Liver (tissue), 9 donors: ENCODE data around the gene ZNF532. TPM values are rescaled to one million over a fixed set of nuclear protein-coding genes. Genes with fewer than 3 reads are reported as not detected.

Experiments
- DNase-seq: peaks from one replicate; pipeline ENCODE4 v3.0.0-alpha.2; 2017; ENCODE audit warnings: low spot score
- H3K27ac ChIP-seq, 2 donors: one replicate each; pipeline ENCODE4 v1.7.0; 2013; ENCODE audit warnings: inconsistent platforms in 2 of 2, low read length in 2 of 2, control low read depth in 1 of 2, low read depth in 1 of 2, mild to moderate bottlenecking in 1 of 2
- H3K27me3 ChIP-seq, 4 donors: one replicate each; pipeline versions ENCODE4 v1.6.1 to v1.7.0; 2013; ENCODE audit warnings: low read length in 3 of 4, inconsistent platforms in 1 of 4, mild to moderate bottlenecking in 1 of 4, moderate library complexity in 1 of 4; ENCODE audit not compliant: control insufficient read depth in 4 of 4, insufficient read depth in 4 of 4
- H3K36me3 ChIP-seq, 4 donors: one replicate each; pipeline versions ENCODE4 v1.6.1 to v1.7.0; 2013; ENCODE audit warnings: low read length in 3 of 4, mild to moderate bottlenecking in 3 of 4, low read depth in 1 of 4, moderate library complexity in 1 of 4; ENCODE audit not compliant: control insufficient read depth in 4 of 4, insufficient read depth in 3 of 4
- H3K4me1 ChIP-seq, 4 donors: one replicate each; pipeline versions ENCODE4 v1.6.1 to v1.7.0; 2013; ENCODE audit warnings: low read length in 3 of 4, mild to moderate bottlenecking in 3 of 4, moderate library complexity in 1 of 4; ENCODE audit not compliant: control insufficient read depth in 4 of 4, insufficient read depth in 4 of 4
- H3K4me3 ChIP-seq, 3 donors: one replicate each; pipeline versions ENCODE4 v1.6.1 to v1.7.0; 2013; ENCODE audit warnings: low read length in 3 of 3, control low read depth in 1 of 3, low read depth in 1 of 3, mild to moderate bottlenecking in 1 of 3
- H3K9ac ChIP-seq, 2 donors: one replicate each; pipeline ENCODE4 v1.7.0; 2013; ENCODE audit warnings: low read length in 2 of 2, mild to moderate bottlenecking in 2 of 2, moderate library complexity in 2 of 2, control low read depth in 1 of 2, low read depth in 1 of 2
- H3K9me3 ChIP-seq, 4 donors: one replicate each; pipeline versions ENCODE4 v1.6.1 to v1.7.0; 2013; ENCODE audit warnings: low read length in 3 of 4; ENCODE audit not compliant: control insufficient read depth in 4 of 4
- ATF3 ChIP-seq: IDR thresholded peaks from 2 replicates; pipeline ENCODE4 v1.6.1; 2016; ENCODE audit warnings: antibody characterized with exemption
- CTCF ChIP-seq: fragments of 150-350 bp; IDR thresholded peaks from 2 replicates; pipeline ENCODE4 v1.5.1; 2017; ENCODE audit warnings: improper control_type of control experiment, low read depth, low read length; ENCODE audit not compliant: missing input control
- EGR1 ChIP-seq, 2 donors: IDR thresholded peaks; 2 replicates each; pipeline ENCODE4 v1.6.1; 2016 to 2018; ENCODE audit warnings: antibody characterized with exemption in 2 of 2, low read depth in 2 of 2
- FOXA1 ChIP-seq: IDR thresholded peaks from 2 replicates; pipeline ENCODE4 v1.6.1; 2016; ENCODE audit warnings: antibody characterized with exemption
- FOXA2 ChIP-seq: IDR thresholded peaks from 2 replicates; pipeline ENCODE4 v1.6.1; 2016; ENCODE audit warnings: antibody characterized with exemption
- GABPA ChIP-seq, 2 donors: IDR thresholded peaks in 1 of 2; conservative IDR thresholded peaks in 1 of 2; 2 replicates each; pipeline ENCODE4 v1.6.1; 2016; ENCODE audit warnings: antibody characterized with exemption in 2 of 2, mild to moderate bottlenecking in 1 of 2, moderate library complexity in 1 of 2
- HNF4A ChIP-seq, 2 donors: conservative IDR thresholded peaks; 2 replicates each; pipeline ENCODE4 v1.6.1; 2016; ENCODE audit warnings: antibody characterized with exemption in 2 of 2, mild to moderate bottlenecking in 2 of 2
- JUND ChIP-seq, 2 donors: IDR thresholded peaks; 2 replicates each; pipeline ENCODE4 v1.6.1; 2016; ENCODE audit warnings: antibody characterized with exemption in 2 of 2
- MAX ChIP-seq: IDR thresholded peaks from 2 replicates; pipeline ENCODE4 v1.6.1; 2016; ENCODE audit warnings: antibody characterized with exemption
- NR2F2 ChIP-seq: IDR thresholded peaks from 2 replicates; pipeline ENCODE4 v1.6.1; 2016; ENCODE audit warnings: antibody characterized with exemption
- RAD21 ChIP-seq, 2 donors: IDR thresholded peaks; 2 replicates each; pipeline ENCODE4 v1.6.1; 2016; ENCODE audit warnings: antibody characterized with exemption in 2 of 2, mild to moderate bottlenecking in 2 of 2
- REST ChIP-seq: IDR thresholded peaks from 2 replicates; pipeline ENCODE4 v1.6.1; 2016; ENCODE audit warnings: antibody characterized with exemption, mild to moderate bottlenecking
- RXRA ChIP-seq, 2 donors: IDR thresholded peaks; 2 replicates each; pipeline ENCODE4 v1.6.1; 2017 to 2018; ENCODE audit warnings: antibody characterized with exemption in 2 of 2, mild to moderate bottlenecking in 1 of 2
- SP1 ChIP-seq: IDR thresholded peaks from 2 replicates; pipeline ENCODE4 v1.6.1; 2018; ENCODE audit warnings: antibody characterized with exemption, mild to moderate bottlenecking
- TAF1 ChIP-seq: conservative IDR thresholded peaks from 2 replicates; pipeline ENCODE4 v1.6.1; 2016; ENCODE audit warnings: antibody characterized with exemption, mild to moderate bottlenecking
- YY1 ChIP-seq: IDR thresholded peaks from 2 replicates; pipeline ENCODE4 v1.6.1; 2016; ENCODE audit warnings: antibody characterized with exemption, mild to moderate bottlenecking
- ZBTB33 ChIP-seq: IDR thresholded peaks from 2 replicates; pipeline ENCODE4 v1.6.1; 2016; ENCODE audit warnings: antibody characterized with exemption
- WGBS: extraction: QIAGEN DNeasy Blood & Tissue Kit; methylation state at CpG from one replicate; pipeline ENCODE4 v1.1.7; 2013; 5-methylcytosine and 5-hydroxymethylcytosine counted together
- polyA plus RNA-seq, 2 donors: library from polyadenylated mRNA; stranded (reverse) in 1 of 2; unstranded in 1 of 2; fragments of 200-250 nt in 1 of 2; fragments of >200 nt in 1 of 2; fragmentation: Nextera tagmentation in 1 of 2; extraction: Ambion mirVana in 1 of 2; gene quantifications; one replicate each; pipeline versions ENCODE4 v1.2.1 to v1.2.3, GENCODE V29; 2013 to 2015
- total RNA-seq, 2 donors: library from RNA; depleted of rRNA; stranded (reverse); fragments of >200 nt; gene quantifications; one replicate each; pipeline ENCODE4 v1.2.3, GENCODE V29; 2014
- donor health status: healthy.
- donor health status: healthy.
- donor health status: healthy.
- donor health status: healthy.
- donor health status: healthy.

Gene ZNF532
- total and polyA plus RNA-seq, 4 donors, result 0.68 to 5.6 (median 2.5) TPM

GRCh38 chr18:59001721-59002120 lies 137.0 kb downstream of the ZNF532 start (continued):
- TF ChIP-seq REST (no peak), NR2F2 (no peak), RAD21 (IDR thresholded peaks at IDR 0.05) (no peak), EGR1 (IDR thresholded peaks at IDR 0.05; ENCODE audit: low read depth in 2 of 2) (no peak), HNF4A (conservative IDR thresholded peaks at IDR 0.05) (no peak), FOXA2 (no peak), FOXA1 (no peak), GABPA (IDR thresholded peaks at IDR 0.05 in 1 of 2, conservative IDR thresholded peaks at IDR 0.05 in 1 of 2) (no peak), YY1 (no peak)

GRCh38 chr18:59002974-59003594 lies 138.4 kb downstream of the ZNF532 start:
- 85% methylated on average over 7 of the region's 7 CpGs for WGBS
- no peak overlapping the region for H3K27ac ChIP-seq
- H3K27me3 ChIP-seq, result no peaks in the 10 kb centered on the region
- no peak for DNase-seq
- no peaks in the 10 kb centered on the region for H3K36me3 ChIP-seq
- TF ChIP-seq ZBTB33, result no peak
- no peak for TF ChIP-seq HNF4A (conservative IDR thresholded peaks at IDR 0.05)
- no peak for TF ChIP-seq NR2F2
- TF ChIP-seq RXRA (IDR thresholded peaks at IDR 0.05), result no peak
- H3K9ac ChIP-seq, result no peak overlapping the region
- no peaks in the 10 kb centered on the region for H3K4me1 ChIP-seq
- no peak overlapping the region for H3K4me3 ChIP-seq
- no peaks in the 10 kb centered on the region for H3K9me3 ChIP-seq

- H3K9ac ChIP-seq, result no peak overlapping the region
- WGBS, result 69% methylated on average over 3 of the region's 3 CpGs
Measured at GRCh38 chr18:59005262-59005661, 140.6 kb downstream of the ZNF532 start.

More at GRCh38 chr18:59005262-59005661, 140.6 kb downstream of the ZNF532 start:
- H3K4me3 ChIP-seq, result no peak overlapping the region
- TF ChIP-seq ATF3 (no peak), ZBTB33 (no peak), FOXA1 (no peak), SP1 (peak; percentile 34), JUND (IDR thresholded peaks at IDR 0.05) (no peak), NR2F2 (peak; percentile 37), YY1 (no peak), GABPA (IDR thresholded peaks at IDR 0.05 in 1 of 2, conservative IDR thresholded peaks at IDR 0.05 in 1 of 2) (no peak), RAD21 (IDR thresholded peaks at IDR 0.05) (no peak), CTCF (no peak), TAF1 (no peak), MAX (no peak)
- no peaks in the 10 kb centered on the region for H3K27me3 ChIP-seq
- H3K4me1 ChIP-seq, result no peaks in the 10 kb centered on the region
- H3K36me3 ChIP-seq, result no peaks in the 10 kb centered on the region
- H3K9me3 ChIP-seq, result no peaks in the 10 kb centered on the region
- DNase-seq, result no peak
- peak overlapping the region; percentile 47 to 56 for H3K27ac ChIP-seq
